SJSA1 (cell line): ENCODE data around the gene POLR3A. TPM values are rescaled to one million over a fixed set of nuclear protein-coding genes. Genes with fewer than 3 reads are reported as not detected.
A peak's percentile ranks its signal among the peaks of the same experiment; 100 is the strongest.
"Not testable (repeated sequence)": the region's sequence is repeated elsewhere in the genome, so short reads cannot be mapped to it uniquely, and the experiment has no call there.

ENCODE experiments used
- DNase-seq, 2 experiments: peaks; one replicate each; pipeline ENCODE4 v3.0.0-alpha.2; 2015 to 2020; ENCODE audit warnings: low spot score in 2 of 2, low read depth in 1 of 2
- H3K27ac ChIP-seq: fragments of 250-450 bp; sonication (Bioruptor Pico); 2 replicates; pipeline ENCODE4 v1.5.1; 2020; ENCODE audit warnings: mild to moderate bottlenecking, moderate library complexity
- H3K27me3 ChIP-seq: fragments of 250-450 bp; sonication (Bioruptor Pico); replicated peaks from 2 replicates; pipeline ENCODE4 v1.5.1; 2020; ENCODE audit warnings: mild to moderate bottlenecking, moderate library complexity
- H3K36me3 ChIP-seq: fragments of 250-450 bp; sonication (Bioruptor Pico); 2 replicates; pipeline ENCODE4 v1.5.1; 2020; ENCODE audit warnings: mild to moderate bottlenecking
- H3K4me1 ChIP-seq: fragments of 250-450 bp; sonication (Bioruptor Pico); replicated peaks from 2 replicates; pipeline ENCODE4 v1.6.1; 2021; ENCODE audit warnings: mild to moderate bottlenecking
- H3K4me3 ChIP-seq: fragments of 250-450 bp; sonication (Bioruptor Pico); 2 replicates; pipeline ENCODE4 v1.5.1; 2020; ENCODE audit warnings: mild to moderate bottlenecking
- H3K9me3 ChIP-seq: fragments of 250-450 bp; sonication (Bioruptor Pico); replicated peaks from 2 replicates; pipeline ENCODE4 v1.5.1; 2020; ENCODE audit warnings: mild to moderate bottlenecking
- total RNA-seq: library from RNA; depleted of rRNA; stranded (reverse); fragments of >200 nt; shearing (Covaris generic); gene quantifications from 2 replicates; pipeline ENCODE4 v1.2.3, GENCODE V29; 2014; rRNA removed

Gene POLR3A
- total RNA-seq, result 8.3 and 10.8 TPM in 2 replicates

- H3K27me3 ChIP-seq, result no peaks in the 10 kb centered on the region
- DNase-seq, result peak; percentile 96 to 97
- H3K9me3 ChIP-seq, result no peaks in the 10 kb centered on the region
- H3K27ac ChIP-seq, result 0 out of 2 replicates have a peak within 1 kb of the TSS, but pooled peaks have one; percentile 3
- H3K4me1 ChIP-seq, result peaks cover 31% of the 10 kb centered on the region
- H3K4me3 ChIP-seq, result peak within 1 kb of the TSS; percentile 69
- peaks cover 26% of the 10 kb centered on the region for H3K36me3 ChIP-seq
Observed at GRCh38 chr10:78029269-78030226, at the start of gene POLR3A. Gene POLR3A (minus strand): TSS chr10:78029515. CDS start chr10:78029407, 108 bp downstream.

- H3K4me3 ChIP-seq, result no peak overlapping the region
- no peaks in the 10 kb centered on the region for H3K9me3 ChIP-seq
- no peaks in the 10 kb centered on the region for H3K27me3 ChIP-seq
- DNase-seq, result no peak
- no peaks in the 10 kb centered on the region for H3K36me3 ChIP-seq
- H3K27ac ChIP-seq, result no peak overlapping the region
- H3K4me1 ChIP-seq, result no peaks in the 10 kb centered on the region
Observed at GRCh38 chr10:78078539-78079330, 49.4 kb upstream of the POLR3A start.

DNA sequence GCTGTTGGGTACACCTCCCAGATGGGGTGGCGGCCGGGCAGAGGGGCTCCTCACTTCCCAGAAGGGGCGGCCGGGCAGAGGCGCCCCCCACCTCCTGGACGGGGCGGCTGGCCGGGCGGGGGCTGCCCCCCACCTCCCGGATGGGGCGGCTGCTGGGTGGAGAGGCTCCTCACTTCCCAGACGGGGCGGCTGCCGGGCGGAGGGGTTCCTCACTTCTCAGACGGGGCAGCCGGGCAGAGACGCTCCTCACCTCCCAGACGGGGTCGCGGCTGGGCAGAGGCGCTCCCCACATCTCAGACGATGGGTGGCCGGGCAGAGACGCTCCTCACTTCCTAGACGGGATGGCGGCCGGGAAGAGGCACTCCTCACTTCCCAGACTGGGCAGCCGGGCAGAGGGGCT is 46.5 kb upstream of the POLR3A start:
- DNase-seq, H3K27me3 ChIP-seq, H3K27ac ChIP-seq, H3K9me3 ChIP-seq, H3K36me3 ChIP-seq, H3K4me3 ChIP-seq, H3K4me1 ChIP-seq: not testable (repeated sequence)

DNA sequence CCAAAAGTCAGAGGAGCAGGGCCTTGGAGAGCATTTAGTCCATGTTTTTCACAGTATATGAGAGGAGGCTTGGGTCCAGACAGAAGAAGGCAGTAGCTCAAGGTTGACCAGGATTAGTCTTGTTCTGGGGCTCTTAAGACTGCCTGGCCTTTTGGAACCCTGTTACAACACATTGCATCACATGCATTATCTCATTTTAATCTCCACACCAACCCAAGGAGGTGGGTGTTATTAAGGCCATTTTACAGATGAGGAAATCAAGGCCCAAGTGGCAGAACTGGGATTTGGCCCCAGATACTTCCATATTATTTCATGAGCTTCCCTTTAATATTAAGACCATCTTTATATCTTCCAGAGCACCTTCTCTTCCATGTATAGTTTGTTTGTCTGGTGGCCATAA is 43.2 kb upstream of the POLR3A start:
- Histone ChIP-seq H3K27me3 (no peaks in the 10 kb centered on the region; the same call in 1 of the 2 replicates), H3K27ac (no peak overlapping the region), H3K4me3 (no peak overlapping the region), H3K4me1 (no peaks in the 10 kb centered on the region), H3K9me3 (no peaks in the 10 kb centered on the region), H3K36me3 (no peaks in the 10 kb centered on the region)
- DNase-seq, result no peak

DNA sequence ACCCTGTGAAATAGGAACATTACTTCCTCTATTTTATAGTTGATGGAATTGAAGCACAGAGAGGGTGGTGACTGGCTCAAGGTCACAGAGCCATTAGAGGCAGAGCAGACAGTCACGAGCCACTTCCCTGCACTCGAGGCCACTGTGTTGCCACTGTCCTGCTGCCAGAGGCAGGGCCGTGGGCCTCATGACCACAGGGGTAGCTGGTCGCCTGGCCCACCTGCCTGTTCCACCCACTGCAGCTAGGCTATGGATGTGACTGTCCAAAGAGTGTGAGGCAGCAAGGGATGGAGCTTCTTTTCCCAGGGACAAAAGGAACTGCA is 42.5 kb upstream of the POLR3A start:
- no peaks in the 10 kb centered on the region; the same call in 1 of the 2 replicates for H3K27me3 ChIP-seq
- no peak overlapping the region for H3K27ac ChIP-seq
- H3K4me1 ChIP-seq, result no peaks in the 10 kb centered on the region
- H3K4me3 ChIP-seq, result no peak overlapping the region
- H3K36me3 ChIP-seq, result no peaks in the 10 kb centered on the region
- H3K9me3 ChIP-seq, result no peaks in the 10 kb centered on the region
- no peak for DNase-seq

- no peaks in the 10 kb centered on the region for H3K36me3 ChIP-seq
- no peaks in the 10 kb centered on the region; the same call in 1 of the 2 replicates for H3K27me3 ChIP-seq
- H3K4me1 ChIP-seq, result no peaks in the 10 kb centered on the region
- H3K27ac ChIP-seq, result no peak overlapping the region
- DNase-seq, result no peak
- H3K9me3 ChIP-seq, result no peaks in the 10 kb centered on the region
- H3K4me3 ChIP-seq, result no peak overlapping the region
Observed at GRCh38 chr10:78071140-78071856, 42.0 kb upstream of the POLR3A start.

DNA sequence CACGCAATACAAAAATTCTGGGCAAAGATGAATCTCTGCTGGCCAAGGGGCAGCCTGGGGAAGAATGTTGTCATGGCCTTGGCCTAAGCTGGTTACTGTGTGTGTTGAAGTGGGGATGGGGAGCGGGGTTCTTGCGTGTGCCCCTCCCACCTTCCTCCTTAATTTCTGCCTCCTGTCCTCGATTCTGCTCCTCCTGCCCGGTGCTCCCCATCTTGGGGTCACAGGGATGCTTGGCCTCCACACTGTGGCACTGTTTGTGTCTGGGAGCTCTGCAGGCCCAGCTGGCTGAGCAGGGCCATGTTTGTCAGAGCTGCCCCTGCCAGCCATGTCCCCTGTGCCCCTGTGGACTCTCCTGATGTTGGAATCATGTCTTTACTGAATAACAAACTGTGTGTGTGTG is 41.4 kb upstream of the POLR3A start:
- no peak overlapping the region for H3K4me3 ChIP-seq
- H3K27me3 ChIP-seq, result no peaks in the 10 kb centered on the region; the same call in 1 of the 2 replicates
- H3K9me3 ChIP-seq, result no peaks in the 10 kb centered on the region
- no peak overlapping the region for H3K27ac ChIP-seq
- no peaks in the 10 kb centered on the region for H3K4me1 ChIP-seq
- DNase-seq, result no peak
- no peaks in the 10 kb centered on the region for H3K36me3 ChIP-seq

- H3K4me3 ChIP-seq, H3K27me3 ChIP-seq, H3K9me3 ChIP-seq, H3K4me1 ChIP-seq, H3K27ac ChIP-seq, H3K36me3 ChIP-seq, DNase-seq: not testable (repeated sequence)
Observed at GRCh38 chr10:78070064-78070463, 40.7 kb upstream of the POLR3A start.

GRCh38 chr10:78069151-78069550 is 39.8 kb upstream of the POLR3A start:
- DNase-seq, result no peak
- no peaks in the 10 kb centered on the region for H3K9me3 ChIP-seq
- H3K4me3 ChIP-seq, result no peak overlapping the region
- no peaks in the 10 kb centered on the region; the same call in 1 of the 2 replicates for H3K27me3 ChIP-seq
- no peaks in the 10 kb centered on the region for H3K36me3 ChIP-seq
- H3K27ac ChIP-seq, result no peak overlapping the region
- H3K4me1 ChIP-seq, result no peaks in the 10 kb centered on the region

- no peaks in the 10 kb centered on the region for H3K36me3 ChIP-seq
- no peaks in the 10 kb centered on the region for H3K4me1 ChIP-seq
- no peak overlapping the region for H3K4me3 ChIP-seq
- DNase-seq, result no peak
- no peaks in the 10 kb centered on the region for H3K9me3 ChIP-seq
- no peak overlapping the region for H3K27ac ChIP-seq
- no peaks in the 10 kb centered on the region for H3K27me3 ChIP-seq
Observed at GRCh38 chr10:78066728-78067430, 37.6 kb upstream of the POLR3A start.

DNA sequence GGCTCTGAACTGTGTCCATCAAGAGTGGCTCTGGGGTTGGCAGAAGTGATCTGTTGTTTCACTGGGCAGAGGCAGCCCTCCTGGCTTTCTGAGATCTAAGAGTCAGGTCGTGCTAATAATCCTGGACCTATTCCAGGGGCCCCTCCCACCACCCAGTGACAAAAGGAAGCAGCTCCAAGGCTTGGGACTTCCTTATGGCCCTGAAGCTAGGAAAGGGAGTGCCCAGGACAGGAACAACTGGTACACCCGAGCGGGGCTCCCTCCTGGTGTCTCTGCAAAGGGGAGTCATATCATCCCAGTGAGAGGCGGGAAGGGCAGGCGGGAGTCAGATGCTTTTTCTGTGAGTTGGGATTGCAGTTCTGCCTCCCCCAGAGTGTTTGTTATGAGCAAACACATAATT is 36.7 kb upstream of the POLR3A start:
- H3K4me1 ChIP-seq, result no peaks in the 10 kb centered on the region
- no peak overlapping the region for H3K4me3 ChIP-seq
- H3K27me3 ChIP-seq, result no peaks in the 10 kb centered on the region
- H3K27ac ChIP-seq, result no peak overlapping the region
- H3K36me3 ChIP-seq, result no peaks in the 10 kb centered on the region
- DNase-seq, result no peak
- no peaks in the 10 kb centered on the region for H3K9me3 ChIP-seq

DNA sequence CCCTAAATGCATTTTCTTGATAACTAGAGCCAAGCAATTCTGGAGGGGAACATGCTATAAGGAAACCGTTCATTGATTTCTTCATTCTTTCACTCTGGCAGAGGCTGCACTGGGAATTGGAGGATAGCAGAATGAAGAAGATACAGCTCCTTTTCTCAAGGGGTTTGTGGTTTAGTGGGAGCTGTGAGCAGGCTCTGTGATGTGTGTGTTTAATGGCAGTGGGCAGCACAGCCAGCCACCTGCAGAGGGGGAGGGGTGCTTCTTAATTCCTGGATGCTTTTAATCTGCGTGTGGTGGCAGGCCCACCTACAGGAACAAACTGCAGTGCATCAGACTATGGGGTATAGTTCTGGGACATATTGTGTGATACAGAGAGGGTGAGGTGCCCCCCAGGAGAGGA is 36.3 kb upstream of the POLR3A start:
- no peaks in the 10 kb centered on the region for H3K9me3 ChIP-seq
- DNase-seq, result no peak

DNA sequence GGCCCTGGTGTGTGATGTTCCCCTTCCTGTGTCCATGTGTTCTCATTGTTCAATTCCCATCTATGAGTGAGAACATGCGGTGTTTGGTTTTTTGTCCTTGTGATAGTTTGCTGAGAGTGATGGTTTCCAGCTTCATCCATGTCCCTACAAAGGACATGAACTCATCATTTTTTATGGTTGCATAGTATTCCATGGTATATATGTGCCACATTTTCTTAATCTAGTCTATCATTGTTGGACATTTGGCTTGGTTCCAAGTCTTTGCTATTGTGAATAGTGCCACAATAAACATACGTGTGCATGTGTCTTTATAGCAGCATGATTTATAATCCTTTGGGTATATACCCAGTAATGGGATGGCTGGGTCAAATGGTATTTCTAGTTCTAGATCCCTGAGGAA is 35.6 kb upstream of the POLR3A start:
- not testable (repeated sequence) for DNase-seq, H3K4me1 ChIP-seq, H3K27ac ChIP-seq, H3K4me3 ChIP-seq, H3K9me3 ChIP-seq, H3K27me3 ChIP-seq, H3K36me3 ChIP-seq

More for the DNA sequence above, 36.3 kb upstream of the POLR3A start:
- Histone ChIP-seq H3K27ac (no peak overlapping the region), H3K4me1 (no peaks in the 10 kb centered on the region), H3K27me3 (no peaks in the 10 kb centered on the region), H3K36me3 (no peaks in the 10 kb centered on the region), H3K4me3 (no peak overlapping the region)
